ENCODE data around the gene MYBBP1A.
"Not testable (repeated sequence)": the region's sequence is repeated elsewhere in the genome, so short reads cannot be mapped to it uniquely, and the experiment has no call there.

Gene MYBBP1A, protein sequence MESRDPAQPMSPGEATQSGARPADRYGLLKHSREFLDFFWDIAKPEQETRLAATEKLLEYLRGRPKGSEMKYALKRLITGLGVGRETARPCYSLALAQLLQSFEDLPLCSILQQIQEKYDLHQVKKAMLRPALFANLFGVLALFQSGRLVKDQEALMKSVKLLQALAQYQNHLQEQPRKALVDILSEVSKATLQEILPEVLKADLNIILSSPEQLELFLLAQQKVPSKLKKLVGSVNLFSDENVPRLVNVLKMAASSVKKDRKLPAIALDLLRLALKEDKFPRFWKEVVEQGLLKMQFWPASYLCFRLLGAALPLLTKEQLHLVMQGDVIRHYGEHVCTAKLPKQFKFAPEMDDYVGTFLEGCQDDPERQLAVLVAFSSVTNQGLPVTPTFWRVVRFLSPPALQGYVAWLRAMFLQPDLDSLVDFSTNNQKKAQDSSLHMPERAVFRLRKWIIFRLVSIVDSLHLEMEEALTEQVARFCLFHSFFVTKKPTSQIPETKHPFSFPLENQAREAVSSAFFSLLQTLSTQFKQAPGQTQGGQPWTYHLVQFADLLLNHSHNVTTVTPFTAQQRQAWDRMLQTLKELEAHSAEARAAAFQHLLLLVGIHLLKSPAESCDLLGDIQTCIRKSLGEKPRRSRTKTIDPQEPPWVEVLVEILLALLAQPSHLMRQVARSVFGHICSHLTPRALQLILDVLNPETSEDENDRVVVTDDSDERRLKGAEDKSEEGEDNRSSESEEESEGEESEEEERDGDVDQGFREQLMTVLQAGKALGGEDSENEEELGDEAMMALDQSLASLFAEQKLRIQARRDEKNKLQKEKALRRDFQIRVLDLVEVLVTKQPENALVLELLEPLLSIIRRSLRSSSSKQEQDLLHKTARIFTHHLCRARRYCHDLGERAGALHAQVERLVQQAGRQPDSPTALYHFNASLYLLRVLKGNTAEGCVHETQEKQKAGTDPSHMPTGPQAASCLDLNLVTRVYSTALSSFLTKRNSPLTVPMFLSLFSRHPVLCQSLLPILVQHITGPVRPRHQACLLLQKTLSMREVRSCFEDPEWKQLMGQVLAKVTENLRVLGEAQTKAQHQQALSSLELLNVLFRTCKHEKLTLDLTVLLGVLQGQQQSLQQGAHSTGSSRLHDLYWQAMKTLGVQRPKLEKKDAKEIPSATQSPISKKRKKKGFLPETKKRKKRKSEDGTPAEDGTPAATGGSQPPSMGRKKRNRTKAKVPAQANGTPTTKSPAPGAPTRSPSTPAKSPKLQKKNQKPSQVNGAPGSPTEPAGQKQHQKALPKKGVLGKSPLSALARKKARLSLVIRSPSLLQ (N-terminal part only)

GRCh38 chr17:4554997-4555799, at the start of gene MYBBP1A:
Gene MYBBP1A, minus strand, starts transcription at chr17:4555384. Its CDS starts 60 bp downstream, at chr17:4555324.
- peak; percentile 93 for DNase-seq

GRCh38 chr17:4604736-4605135, 49.6 kb upstream of the MYBBP1A start:
- DNase-seq: not testable (repeated sequence)

DNA sequence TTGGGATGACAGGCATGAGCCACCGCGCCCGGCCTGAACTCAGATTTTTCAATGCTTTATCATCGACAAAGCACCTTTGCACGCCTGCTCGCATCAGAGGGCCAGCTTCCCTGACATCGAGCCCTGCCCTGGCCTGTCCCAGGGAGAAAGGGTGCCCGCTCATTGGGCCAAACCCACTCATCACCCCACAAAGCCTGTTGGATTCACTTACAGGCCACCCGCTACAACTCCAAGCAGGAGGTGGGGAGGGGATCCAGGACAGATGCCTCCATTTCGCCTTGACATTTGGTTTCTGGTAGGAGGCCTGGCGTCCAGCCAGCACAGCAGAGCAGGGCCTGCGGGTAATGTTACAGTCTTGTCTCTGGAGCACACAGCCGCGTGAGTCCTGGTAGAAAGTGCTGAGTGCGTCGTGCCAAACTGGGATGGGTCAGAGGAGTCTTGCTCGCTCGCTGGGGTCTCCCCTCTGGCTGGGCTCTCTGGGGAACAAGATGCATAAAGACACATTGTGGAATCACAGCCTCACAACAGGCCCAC, 49.0 kb upstream of the MYBBP1A start:
- DNase-seq: no peak

- DNase-seq: no peak
Observed at GRCh38 chr17:4602041-4602440, 46.9 kb upstream of the MYBBP1A start.

- no peak for DNase-seq
Observed at GRCh38 chr17:4601326-4601725, 46.1 kb upstream of the MYBBP1A start.

DNA sequence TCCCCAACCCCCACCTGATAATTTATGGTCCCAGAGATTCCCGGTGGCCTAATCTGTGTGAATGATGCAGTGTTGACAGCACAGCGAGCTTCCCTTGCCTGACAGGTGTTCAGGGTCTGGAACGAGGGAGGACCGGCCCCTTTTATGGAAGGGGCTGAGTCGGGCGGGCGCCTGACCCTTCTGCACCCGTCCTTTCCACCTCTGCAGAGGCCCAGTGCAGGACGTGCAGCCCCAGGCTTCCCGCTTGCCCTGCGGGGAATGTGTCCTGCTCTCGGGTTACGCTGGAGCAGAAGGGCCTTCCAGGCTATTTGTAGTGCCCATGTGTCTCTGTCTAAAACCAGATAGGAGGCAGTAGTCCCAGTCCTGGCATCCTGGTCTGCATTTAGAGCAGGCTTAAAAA, 45.4 kb upstream of the MYBBP1A start:
- no peak for DNase-seq

GRCh38 chr17:4599505-4600281, 44.5 kb upstream of the MYBBP1A start:
- DNase-seq: no peak

- no peak for DNase-seq
Observed at GRCh38 chr17:4598776-4599504, 43.8 kb upstream of the MYBBP1A start.

DNA sequence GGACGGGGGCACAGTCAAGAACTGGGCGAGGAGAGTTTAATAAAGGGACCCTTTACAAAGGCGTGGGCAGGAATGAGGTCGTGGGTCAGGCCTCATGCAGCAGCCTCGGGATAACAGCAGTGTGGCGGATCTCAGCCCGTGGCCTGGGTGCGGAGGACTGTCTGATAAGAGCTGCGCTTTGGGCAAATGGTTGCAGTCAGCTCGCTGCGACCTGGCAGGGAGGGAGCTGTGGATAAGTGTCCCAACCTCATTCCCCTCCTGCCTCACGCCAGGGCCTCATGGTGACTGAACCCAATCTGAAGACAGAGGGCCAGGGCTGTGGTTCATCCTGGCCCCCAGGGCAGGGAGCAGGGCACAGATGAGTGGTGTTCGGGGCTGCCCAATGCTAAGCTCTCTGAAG, 42.8 kb upstream of the MYBBP1A start:
- no peak for DNase-seq

GRCh38 chr17:4596636-4597380, 41.6 kb upstream of the MYBBP1A start:
- no peak for DNase-seq

DNA sequence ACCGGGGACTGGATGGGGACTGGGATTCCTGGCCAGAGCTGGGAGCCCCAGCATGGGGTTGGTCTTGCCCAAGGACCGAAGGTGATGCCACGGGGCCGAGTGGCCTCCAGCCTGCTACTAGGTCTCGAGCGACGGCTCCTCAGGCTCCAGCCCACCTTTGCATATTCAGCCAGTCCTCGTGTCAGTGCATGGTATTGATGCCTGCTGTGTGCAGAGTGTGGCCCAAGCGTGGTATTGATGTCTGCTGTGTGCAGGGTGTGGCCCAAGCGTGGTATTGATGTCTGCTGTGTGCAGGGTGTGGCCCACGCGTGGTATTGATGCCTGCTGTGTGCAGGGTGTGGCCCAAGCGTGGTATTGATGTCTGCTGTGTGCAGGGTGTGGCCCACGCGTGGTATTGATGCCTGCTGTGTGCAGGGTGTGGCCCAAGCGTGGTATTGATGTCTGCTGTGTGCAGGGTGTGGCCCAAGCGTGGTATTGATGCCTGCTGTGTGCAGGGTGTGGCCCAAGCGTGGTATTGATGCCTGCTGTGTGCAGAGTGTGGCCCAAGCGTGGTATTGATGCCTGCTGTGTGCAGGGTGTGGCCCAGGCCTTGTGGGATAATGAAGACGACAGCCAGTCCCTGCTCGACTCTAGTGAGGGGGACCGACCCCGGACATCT, 40.6 kb upstream of the MYBBP1A start:
- not testable (repeated sequence) for DNase-seq

DNA sequence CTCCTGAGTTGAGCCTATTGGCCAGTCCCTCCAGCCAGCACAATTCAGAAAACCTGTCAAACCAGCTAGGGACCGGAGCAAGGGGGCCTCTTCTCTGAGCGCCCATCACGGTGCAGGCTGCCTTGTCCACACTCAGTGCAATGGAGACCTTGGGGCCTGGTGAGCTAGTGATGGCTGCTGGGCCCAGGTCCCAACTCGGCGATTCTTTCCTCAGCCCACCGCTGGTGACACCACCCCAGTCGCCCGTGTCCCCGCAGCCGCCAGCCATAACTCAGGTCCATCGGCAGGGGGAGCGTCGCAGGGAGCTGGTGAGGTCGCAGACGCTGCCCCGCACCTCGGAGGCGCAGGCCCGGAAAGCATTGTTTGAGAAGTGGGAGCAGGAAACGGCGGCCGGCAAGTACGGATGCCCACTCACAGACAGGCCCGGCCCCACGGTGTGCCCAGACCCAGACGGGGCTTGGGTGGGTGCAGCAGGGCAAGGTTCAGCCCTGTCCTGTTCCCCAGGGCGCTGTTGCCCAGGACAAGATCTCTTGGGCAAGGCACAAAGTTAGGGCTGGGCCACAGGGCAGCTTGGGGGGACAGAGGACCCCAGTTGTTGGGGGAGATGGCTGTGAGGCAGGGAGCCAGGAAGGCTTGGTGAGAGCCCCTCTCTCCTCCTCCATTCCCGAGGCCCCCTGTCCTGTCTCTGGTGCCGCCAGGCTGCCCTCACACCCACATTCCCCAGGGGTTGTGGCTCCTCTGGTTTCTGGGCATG, 39.9 kb upstream of the MYBBP1A start:
- no peak for DNase-seq

DNA sequence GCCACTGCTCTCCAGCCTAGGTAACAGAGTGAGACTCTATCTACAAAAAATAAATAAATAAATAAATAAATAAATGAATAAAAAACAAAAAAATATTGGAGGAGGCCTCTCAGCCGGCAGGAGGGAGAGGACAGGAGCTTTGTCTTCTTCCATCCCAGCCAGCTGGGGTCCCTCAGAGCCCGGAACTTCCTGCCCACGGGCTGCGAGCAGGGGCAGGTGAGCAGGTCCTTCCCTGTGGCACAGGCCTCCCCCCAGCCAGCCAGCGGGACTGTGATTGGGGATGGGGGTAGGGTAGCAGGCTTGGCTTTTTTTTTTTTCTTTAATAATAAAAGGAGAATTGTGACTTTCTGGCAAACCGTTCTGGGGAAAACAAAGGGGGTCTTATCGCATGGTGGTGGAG, 39.2 kb upstream of the MYBBP1A start:
- DNase-seq: no peak

- DNase-seq: no peak
Observed at GRCh38 chr17:4593021-4593421, 37.8 kb upstream of the MYBBP1A start.

- DNase-seq: no peak
Observed at GRCh38 chr17:4592240-4593005, 37.2 kb upstream of the MYBBP1A start.

- no peak for DNase-seq
Observed at GRCh38 chr17:4591529-4591928, 36.3 kb upstream of the MYBBP1A start.

GRCh38 chr17:4590981-4591453, 35.8 kb upstream of the MYBBP1A start:
- DNase-seq: no peak
